Fibroblast of skin of right quadriceps (primary cell): ENCODE data around the gene POFUT1.

Experiments used
- DNase-seq: peaks from one replicate; pipeline ENCODE4 v3.0.0-alpha.2; 2013

POFUT1 gene

DNA sequence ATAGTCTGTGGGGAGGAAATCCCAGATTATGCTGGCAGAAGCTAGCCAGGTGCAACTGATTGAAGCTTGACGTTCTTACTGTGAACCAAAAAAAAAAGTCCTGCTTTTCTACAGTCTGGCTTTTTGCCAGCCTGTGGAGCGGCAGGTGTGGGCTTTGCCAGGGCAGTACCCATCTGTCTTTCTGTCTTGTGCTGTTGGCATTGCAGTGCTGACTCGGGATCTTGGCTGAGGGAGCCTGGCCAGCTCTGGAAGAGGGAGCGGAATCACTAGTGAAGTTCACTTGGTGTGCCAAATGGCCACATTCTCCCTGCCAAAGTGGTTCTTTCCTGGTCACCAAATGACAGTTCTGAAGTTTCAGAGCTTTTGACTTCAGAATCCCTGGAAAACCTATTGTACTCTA, 74.8 kb downstream of the POFUT1 start:
- no peak for DNase-seq

DNA sequence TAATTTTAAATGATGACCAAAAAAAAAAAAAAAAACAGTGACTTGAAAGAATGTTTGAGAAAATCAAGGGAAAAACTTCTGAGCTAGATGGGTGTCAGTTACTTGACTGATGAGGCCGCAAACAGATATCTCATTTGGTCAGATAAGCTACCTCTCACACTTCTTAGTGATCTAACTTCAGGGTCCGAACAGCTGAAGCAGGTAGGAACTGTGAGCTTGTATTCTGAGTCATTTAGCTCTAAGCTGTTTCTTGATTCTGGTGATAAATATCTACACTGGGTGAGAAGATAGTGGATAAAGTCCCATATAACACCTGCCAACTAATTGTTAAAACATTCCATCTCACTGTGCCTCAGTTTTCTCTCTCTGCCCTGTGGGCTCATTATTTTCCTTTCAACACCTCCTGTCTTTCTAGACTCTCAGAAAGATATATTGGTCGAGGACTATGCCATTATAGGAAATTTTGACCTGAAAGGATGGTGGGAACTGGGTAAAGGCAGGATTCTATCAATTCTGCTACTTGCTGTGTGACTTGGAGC, 77.5 kb downstream of the POFUT1 start:
- DNase-seq: no peak

- DNase-seq: peak; percentile 14
Observed at GRCh38 chr20:32285621-32286371, 78.1 kb downstream of the POFUT1 start.

DNA sequence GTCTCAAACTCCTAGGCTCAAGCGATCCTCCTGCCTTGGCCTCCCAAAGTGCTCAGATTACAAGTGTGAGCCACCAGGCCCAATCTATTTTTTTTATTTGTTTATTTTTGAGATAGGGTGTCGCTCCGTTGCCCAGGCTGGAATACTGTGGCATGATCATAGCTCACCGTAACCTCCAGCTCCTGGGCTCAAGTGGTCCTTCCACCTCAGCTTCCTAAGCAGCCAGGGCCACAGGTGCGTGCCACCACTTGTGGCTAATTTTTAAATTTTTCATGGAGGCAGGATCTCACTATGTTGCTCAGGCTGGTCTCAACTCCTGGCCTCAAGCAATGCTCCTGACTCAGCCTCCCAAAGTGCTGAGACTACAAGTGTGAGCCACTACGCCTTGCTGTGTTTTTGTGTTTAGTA, 79.6 kb downstream of the POFUT1 start:
- no peak for DNase-seq
